ENCODE data around the gene ARHGEF4.

DNA sequence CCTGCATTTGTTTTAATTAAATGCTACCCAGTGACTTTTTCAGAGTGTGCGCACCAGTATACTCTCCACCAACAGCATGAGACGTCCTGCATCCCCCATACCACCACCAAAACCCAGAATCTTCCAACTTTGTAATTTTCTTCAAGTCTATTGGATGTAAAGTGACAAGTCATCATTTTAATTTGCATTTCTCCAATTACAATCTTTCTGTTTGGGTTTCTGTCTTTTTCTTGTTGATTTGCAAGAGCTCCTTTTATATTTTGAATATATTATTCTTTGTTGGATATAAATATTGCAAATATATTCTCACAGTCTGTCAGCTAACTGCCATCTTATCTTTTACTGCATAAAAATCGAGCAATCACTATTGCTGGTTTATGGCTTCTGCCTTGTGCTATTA lies 160.0 kb downstream of the ARHGEF4 start:
- no peak for TF ChIP-seq CTCF (IDR thresholded peaks at IDR 0.05; ENCODE audit: extremely low read depth in 1 of 2, insufficient read depth in 1 of 2, low read depth in 1 of 2, low read length in 2 of 2)
- TF ChIP-seq POLR2A (IDR thresholded peaks at IDR 0.05; ENCODE audit: low read depth, low read length), result no peak

Measured in endothelial cell of umbilical vein (primary cell).